HK-2 (cell line): Measurements from ENCODE around the gene KLK3.

Source experiments
- DNase-seq: peaks from one replicate; pipeline ENCODE4 v3.0.0-alpha.2; 2018; ENCODE audit not compliant: unreplicated experiment

Gene KLK3

GRCh38 chr19:50831026-50831396, 23.7 kb upstream of the KLK3 start:
- DNase-seq = no peak

DNA sequence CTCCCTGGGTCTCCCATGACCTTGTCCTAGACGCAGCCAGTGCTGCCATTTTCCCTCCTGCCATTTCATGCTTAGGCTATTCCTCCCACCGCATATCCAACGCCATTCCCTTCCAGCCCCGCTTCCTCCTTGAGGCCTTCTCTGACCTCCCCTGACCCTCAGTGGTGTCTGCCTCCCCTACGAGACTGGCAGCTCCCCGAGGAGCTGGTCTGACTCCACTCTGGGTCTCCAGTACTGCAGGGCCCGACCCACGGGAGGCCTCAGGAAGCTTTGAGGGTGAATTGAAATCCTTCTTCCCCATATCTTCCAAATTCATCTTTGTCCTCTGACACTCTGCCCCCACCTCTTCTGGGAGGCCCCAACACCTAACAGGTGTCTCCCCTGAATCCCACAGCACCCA, 22.0 kb upstream of the KLK3 start:
- DNase-seq = no peak

GRCh38 chr19:50833117-50833801, 21.5 kb upstream of the KLK3 start, which contains the start of gene KLK15:
Gene KLK15 (minus strand): TSS chr19:50833574. CDS start chr19:50831492, 2,082 bp downstream.
- DNase-seq = no peak

DNA sequence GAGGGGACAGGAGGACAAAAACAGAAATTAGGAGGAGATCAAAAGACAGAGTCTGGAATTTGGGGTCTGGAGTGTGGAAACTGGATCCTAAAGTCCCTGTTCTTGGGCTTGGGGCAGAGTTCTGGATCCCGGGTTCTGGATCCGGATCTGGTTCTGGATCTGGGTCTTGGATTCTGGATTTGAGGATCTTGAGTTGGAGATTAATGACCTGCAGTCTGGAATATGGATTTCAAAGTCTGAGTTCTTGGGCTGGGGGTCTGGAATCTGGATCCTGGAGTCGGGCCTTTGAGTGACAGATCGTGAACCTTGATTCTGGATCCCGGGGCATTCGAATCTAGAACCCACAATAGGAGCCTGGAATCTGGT, 20.9 kb upstream of the KLK3 start:
- no peak for DNase-seq

DNA sequence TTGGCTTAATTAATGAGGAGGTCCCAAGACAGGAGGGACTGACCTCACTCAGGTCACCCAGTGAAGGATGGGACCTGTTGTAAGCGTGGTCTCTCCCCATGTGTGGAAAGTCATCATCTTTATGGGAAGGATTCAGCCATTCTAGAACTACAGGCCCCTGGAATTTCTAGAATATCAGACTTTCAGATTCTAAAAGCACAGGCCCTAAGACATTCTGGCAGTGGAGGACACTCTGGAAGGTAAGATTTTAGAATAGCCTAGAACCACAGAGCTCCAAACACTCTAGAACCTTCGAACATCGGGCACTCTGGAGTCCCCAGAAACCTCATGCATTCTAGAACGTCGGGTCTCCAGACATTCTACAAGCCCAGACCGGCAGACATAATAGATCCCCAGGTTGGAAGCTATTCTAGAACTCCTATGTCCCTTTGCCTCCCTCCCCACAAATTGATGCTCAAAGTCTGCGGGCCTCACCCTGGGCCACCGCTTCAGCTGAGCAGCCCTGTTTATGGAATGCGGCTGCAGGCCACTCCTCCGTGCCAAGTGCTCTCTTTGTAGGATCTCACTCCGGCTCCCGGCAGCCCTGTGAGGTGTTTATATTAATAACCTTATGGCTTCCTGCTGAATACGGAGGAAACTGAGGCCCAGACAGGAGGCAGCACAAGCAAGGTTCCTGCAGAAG, 19.5 kb upstream of the KLK3 start:
- DNase-seq = peak; percentile 37

GRCh38 chr19:50835785-50836542, 18.8 kb upstream of the KLK3 start:
- peak; percentile 82 for DNase-seq

DNA sequence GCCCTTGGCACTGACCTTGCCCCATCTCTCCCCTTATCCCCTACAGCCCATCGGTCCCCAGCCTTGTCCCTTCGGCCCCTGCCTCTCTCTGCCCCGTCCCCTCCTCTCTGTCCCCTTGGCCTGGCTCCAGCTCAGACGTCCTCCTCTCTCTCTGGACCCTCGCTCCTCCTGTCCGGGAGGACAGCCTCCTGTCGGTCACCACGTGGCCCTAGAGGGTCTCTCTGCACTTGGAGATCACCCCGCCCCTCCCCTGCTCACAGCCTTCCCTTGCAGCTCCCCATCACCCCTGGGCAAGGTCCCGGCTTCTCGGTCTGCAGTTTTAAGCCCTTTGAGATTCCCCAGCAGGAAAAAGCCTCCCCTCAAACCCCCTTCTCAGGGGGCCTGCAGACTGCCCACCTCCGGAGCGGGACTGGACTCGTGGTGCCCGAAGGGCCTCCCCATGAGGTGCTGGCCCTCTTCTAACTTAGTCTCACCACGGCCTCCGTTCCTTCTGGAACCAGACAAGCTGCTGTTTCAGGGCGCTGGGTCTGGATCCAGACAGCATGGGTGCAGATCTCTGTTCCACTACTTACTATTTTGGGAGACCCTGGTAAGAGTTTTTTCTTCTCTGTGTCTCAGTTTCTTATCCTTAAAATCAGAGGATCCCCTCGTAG, 18.0 kb upstream of the KLK3 start:
- DNase-seq = no peak

DNA sequence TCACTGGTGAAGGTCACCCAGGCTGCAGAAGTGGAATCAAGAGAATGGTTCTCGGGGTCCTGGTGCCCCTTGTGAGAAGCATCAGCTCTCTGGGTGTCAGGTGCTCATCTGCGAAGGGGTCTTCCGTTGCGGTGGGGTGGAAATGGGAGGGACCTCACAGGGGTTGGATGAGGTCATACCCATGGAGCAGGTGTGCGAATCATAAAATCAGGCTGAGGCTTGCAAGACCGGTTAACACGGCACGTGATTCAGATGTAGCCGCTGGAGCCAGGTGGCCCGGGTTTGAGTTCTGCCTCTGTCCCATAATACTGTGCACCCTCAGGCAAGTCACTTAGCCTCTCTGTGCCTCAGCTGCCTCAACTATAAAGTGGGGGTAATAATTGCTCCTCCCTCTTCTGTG, 17.4 kb upstream of the KLK3 start:
- no peak for DNase-seq

DNA sequence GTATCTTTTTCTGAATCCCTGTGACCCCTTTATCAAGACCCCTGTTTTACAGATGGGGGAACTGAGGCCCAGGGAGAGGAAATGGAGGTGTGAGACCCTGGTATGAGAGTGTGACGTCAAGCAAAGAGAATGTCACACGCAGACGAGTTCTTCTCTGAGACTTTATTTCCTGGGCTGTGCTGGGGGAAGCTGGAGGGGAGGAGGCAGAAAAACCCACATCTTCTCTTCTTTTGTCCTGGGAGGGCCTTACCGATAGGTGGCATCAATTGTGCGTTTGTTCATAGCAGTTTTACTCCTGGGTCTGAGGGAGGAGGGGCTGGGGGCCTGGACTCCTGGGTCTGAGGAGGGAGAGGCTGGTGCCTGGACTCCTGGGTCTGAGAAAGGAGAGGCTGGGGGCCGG, 16.5 kb upstream of the KLK3 start:
- DNase-seq = no peak

GRCh38 chr19:50839712-50840655, 14.7 kb upstream of the KLK3 start:
- DNase-seq = no peak

- no peak for DNase-seq
These were observed 12.6 kb upstream of the KLK3 start for GRCh38 chr19:50842130-50842529.

- no peak for DNase-seq
These were observed 11.5 kb upstream of the KLK3 start for GRCh38 chr19:50843205-50843604.

DNA sequence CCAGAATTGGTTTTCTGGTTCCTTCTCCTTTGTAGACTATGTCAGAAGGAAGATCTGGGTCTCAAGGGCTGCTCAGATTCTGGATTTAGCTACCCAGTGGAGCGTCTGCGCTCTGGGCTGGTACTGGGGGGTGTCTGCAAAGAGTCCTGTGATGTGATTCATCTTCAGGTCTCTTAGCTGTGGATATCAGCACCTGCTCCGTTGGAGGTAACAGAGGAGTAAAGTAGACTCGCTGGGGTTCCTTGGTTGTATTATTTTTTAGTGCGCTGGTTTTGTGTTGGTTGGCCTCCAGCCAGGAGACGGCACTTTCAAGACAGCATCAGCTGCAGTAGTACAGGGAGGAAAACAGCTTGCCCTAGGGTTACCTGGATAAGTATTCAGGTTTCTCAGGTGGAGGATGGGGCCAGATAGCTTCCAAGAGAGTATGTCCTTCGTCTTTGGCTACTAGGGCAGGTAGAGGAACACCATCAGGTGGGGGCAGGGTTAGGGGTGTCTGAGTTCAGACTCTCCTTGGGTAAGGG, 11.0 kb upstream of the KLK3 start:
- no peak for DNase-seq

DNA sequence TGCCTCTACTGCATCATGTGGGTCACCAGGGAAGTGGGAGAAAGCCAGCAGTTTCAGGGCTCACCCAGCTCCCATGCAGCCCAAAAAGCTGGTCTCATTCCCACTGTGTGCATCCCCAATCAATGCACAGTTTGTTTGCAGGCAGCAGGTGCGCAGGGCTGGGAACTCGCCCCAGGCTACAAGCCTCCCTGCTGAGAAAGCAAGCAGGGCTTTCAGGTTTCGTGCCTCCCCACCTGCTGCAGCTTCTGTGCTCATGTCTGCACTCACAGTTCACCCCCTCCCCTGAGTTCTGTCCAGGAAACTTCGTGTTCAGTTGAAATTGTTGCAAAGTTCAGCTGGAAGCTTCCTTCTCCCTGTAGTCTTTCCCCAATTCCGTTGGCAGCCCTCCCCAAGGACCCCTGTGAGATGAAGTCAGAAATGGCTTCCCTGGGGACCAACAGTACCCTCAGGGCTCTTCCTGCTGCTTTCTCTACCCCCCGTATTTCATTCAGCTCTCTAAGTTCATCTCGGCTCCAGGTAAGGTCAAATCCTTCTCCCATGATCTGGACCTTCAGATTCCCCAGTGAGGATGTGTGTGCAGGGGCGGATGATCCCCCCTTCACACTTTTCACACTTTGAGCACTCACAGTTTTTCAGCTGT, 10.3 kb upstream of the KLK3 start:
- DNase-seq = no peak

GRCh38 chr19:50850738-50851137, 4.0 kb upstream of the KLK3 start:
- DNase-seq = no peak

DNA sequence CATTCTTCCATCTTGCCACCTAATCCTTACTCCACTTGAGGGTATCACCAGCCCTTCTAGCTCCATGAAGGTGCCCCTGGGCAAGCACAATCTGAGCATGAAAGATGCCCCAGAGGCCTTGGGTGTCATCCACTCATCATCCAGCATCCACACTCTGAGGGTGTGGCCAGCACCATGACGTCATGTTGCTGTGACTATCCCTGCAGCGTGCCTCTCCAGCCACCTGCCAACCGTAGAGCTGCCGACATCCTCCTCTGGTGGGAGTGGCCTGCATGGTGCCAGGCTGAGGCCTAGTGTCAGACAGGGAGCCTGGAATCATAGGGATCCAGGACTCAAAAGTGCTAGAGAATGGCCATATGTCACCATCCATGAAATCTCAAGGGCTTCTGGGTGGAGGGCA, 3.1 kb upstream of the KLK3 start:
- no peak for DNase-seq

DNA sequence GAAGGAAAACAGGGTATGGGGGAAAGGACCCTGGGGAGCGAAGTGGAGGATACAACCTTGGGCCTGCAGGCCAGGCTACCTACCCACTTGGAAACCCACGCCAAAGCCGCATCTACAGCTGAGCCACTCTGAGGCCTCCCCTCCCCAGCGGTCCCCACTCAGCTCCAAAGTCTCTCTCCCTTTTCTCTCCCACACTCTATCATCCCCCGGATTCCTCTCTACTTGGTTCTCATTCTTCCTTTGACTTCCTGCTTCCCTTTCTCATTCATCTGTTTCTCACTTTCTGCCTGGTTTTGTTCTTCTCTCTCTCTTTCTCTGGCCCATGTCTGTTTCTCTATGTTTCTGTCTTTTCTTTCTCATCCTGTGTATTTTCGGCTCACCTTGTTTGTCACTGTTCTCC, 2.7 kb downstream of the KLK3 start:
- no peak for DNase-seq

- DNase-seq = no peak
These were observed 4.2 kb downstream of the KLK3 start for GRCh38 chr19:50858886-50859285.

DNA sequence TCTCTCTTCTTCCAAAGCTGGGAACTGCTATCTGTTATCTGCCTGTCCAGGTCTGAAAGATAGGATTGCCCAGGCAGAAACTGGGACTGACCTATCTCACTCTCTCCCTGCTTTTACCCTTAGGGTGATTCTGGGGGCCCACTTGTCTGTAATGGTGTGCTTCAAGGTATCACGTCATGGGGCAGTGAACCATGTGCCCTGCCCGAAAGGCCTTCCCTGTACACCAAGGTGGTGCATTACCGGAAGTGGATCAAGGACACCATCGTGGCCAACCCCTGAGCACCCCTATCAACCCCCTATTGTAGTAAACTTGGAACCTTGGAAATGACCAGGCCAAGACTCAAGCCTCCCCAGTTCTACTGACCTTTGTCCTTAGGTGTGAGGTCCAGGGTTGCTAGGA, 5.1 kb downstream of the KLK3 start:
- DNase-seq = no peak

DNA sequence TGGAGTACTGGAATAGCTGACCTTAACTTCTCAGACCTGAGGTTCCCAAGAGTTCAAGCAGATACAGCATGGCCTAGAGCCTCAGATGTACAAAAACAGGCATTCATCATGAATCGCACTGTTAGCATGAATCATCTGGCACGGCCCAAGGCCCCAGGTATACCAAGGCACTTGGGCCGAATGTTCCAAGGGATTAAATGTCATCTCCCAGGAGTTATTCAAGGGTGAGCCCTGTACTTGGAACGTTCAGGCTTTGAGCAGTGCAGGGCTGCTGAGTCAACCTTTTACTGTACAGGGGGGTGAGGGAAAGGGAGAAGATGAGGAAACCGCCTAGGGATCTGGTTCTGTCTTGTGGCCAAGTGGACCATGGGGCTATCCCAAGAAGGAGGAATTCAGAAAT, 6.3 kb downstream of the KLK3 start:
- DNase-seq = no peak
